ENCODE measurements around the gene SMIM35. TPM values are rescaled to one million over a fixed set of nuclear protein-coding genes. Genes with fewer than 3 reads are reported as not detected.

The SMIM35 gene
- total RNA-seq, 1 donor from 2014 or later = not detected

DNA sequence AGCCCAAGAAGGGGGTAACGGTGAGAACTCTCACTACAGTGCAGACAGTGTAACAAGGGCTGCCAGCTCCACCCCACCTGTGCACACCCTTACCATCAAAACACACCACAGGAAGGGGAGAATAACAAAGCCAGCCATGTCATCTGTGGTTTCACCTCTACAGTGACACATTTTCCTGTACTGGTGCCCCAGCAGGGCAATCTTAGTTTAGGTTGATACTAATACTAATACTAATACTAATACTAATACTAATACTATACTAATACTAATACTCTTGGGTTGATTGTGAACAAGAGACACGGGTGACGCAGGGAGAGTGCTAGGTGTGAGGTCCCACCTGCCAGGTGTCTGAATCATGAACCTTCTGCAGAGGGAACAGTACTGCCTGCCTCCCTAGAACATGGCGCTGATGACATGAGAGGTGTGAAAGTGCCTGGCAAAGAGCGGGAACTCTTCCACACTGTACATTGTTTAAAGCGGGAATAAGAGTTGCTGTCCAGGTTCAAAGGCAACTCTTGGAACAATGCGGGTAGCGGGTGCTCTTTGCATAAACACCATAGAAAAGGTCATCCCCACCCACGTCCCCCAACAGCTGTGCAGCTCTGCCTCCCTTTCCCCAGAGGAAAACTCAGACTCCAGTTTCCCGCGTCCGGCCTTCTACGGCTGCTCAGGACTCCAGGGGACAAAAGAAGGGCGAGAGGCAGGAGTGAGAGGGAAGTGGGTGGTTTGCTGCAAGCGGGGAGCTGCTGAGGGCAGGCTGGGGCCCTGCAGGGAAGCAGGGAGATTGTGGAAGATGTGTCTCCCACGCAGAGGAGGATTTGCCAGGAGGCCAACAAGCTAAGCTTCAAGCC, 34.9 kb downstream of the SMIM35 start:
- no peak overlapping the region for H3K4me3 ChIP-seq (ENCODE audit: low read depth, low read length)
- H3K27me3 ChIP-seq (ENCODE audit: control insufficient read depth, insufficient read depth, low read length) = no peaks in the 10 kb centered on the region
- TF ChIP-seq, protein P1, sequence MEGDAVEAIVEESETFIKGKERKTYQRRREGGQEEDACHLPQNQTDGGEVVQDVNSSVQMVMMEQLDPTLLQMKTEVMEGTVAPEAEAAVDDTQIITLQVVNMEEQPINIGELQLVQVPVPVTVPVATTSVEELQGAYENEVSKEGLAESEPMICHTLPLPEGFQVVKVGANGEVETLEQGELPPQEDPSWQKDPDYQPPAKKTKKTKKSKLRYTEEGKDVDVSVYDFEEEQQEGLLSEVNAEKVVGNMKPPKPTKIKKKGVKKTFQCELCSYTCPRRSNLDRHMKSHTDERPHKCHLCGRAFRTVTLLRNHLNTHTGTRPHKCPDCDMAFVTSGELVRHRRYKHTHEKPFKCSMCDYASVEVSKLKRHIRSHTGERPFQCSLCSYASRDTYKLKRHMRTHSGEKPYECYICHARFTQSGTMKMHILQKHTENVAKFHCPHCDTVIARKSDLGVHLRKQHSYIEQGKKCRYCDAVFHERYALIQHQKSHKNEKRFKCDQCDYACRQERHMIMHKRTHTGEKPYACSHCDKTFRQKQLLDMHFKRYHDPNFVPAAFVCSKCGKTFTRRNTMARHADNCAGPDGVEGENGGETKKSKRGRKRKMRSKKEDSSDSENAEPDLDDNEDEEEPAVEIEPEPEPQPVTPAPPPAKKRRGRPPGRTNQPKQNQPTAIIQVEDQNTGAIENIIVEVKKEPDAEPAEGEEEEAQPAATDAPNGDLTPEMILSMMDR (IDR thresholded peaks at IDR 0.05; ENCODE audit: insufficient read depth, low read length, poor library complexity, severe bottlenecking) = no peak
- no peaks in the 10 kb centered on the region for H3K36me3 ChIP-seq (ENCODE audit: control insufficient read depth, insufficient read depth, low read length)
- no peak for DNase-seq (ENCODE audit: low read depth)

DNA sequence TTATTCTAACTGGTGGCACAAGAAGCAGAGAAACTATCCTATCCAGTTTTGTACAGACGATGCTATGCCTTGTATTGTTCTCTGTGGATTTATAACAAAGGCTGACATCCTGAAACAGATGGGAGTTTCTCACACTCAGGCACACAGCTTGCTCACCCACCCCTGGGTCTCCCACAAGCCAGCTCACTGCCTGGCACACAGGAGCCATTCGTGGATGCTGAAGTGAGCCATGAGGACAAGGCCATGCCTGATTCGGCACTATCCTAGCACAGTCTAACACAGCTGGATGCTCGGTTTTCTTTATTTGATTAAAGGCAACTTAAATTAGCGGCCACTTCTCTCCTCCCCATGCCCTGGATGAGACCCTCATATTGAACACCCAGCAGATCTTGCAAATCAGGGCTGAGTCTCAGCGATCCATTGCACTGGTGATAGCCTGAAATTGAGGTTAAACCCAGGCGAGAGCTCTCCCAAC, 35.6 kb downstream of the SMIM35 start:
- DNase-seq (ENCODE audit: low read depth) = no peak
- TF ChIP-seq, protein P1 (IDR thresholded peaks at IDR 0.05; ENCODE audit: insufficient read depth, low read length, poor library complexity, severe bottlenecking) = no peak
- H3K4me3 ChIP-seq (ENCODE audit: low read depth, low read length) = no peak overlapping the region
- no peaks in the 10 kb centered on the region for H3K36me3 ChIP-seq (ENCODE audit: control insufficient read depth, insufficient read depth, low read length)
- no peaks in the 10 kb centered on the region for H3K27me3 ChIP-seq (ENCODE audit: control insufficient read depth, insufficient read depth, low read length)

GRCh38 chr11:118050208-118050891, 36.4 kb downstream of the SMIM35 start:
- no peak for DNase-seq (ENCODE audit: low read depth)
- TF ChIP-seq, protein P1 (IDR thresholded peaks at IDR 0.05; ENCODE audit: insufficient read depth, low read length, poor library complexity, severe bottlenecking) = no peak
- H3K36me3 ChIP-seq (ENCODE audit: control insufficient read depth, insufficient read depth, low read length) = no peaks in the 10 kb centered on the region
- H3K4me3 ChIP-seq (ENCODE audit: low read depth, low read length) = no peak overlapping the region
- no peaks in the 10 kb centered on the region for H3K27me3 ChIP-seq (ENCODE audit: control insufficient read depth, insufficient read depth, low read length)

DNA sequence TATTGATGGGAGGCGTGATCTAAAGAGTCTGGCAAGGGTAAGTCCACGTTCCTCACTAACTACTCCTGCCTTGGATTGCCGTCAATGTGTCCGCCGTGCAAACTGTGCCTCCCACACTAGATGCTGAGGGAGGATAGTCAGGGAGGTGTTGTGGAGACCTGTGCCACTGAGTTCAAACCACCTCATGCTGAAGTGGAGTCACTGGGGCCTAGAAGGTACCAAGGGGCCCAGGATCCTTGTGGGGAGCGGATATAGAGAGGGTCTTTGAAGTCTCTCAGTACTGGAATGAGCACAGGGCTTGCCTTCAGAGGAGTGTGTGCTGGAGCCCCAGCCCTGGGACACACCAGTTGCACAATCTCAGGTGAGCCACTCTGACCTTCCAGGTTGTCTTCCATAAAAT, 37.0 kb downstream of the SMIM35 start:
- no peak for DNase-seq (ENCODE audit: low read depth)

DNA sequence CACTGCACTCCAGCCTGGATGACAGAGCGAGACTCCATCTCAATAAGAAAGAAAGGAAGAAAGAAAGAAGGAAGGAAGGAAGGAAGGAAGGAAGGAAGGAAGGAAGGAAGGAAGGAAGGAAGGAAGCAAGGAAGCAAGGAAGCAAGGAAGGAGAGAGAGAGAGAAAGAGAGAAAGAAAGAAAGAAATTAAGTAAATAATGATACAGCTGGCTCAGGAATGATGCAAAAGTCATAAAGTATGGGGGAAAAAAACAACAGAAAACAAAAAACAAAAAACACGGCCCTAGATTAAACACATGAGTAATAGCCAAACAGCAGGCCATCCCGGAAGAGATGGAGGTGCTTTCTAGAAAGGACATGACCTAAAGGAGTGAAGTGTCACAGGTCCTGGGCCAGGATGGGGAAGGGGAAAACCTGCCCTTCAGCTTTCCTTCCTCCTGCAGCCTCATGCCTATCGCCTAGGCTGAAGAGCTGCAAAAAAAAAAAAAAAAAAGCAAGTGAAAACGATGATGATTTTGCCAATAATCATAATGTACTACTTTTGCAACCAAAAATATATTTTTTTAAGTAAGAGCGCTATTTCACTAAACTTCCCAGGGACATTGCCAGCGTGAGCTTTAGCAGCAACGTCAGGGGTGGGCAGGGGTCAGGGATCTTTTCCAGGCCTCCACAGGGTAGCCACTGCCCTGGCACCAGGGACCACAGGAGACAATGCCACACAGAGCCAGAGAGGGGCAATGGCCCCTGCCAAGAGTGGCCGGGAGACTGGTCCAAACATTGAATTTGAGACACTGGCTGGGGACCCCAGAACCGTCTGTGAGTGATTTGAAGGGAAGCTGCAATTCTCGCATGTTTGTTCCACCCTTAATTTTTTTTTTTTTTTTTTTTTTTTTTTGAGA, 38.0 kb downstream of the SMIM35 start:
- no peak for DNase-seq (ENCODE audit: low read depth)
- H3K27me3 ChIP-seq (ENCODE audit: control insufficient read depth, insufficient read depth, low read length) = no peaks in the 10 kb centered on the region
- H3K36me3 ChIP-seq (ENCODE audit: control insufficient read depth, insufficient read depth, low read length) = no peaks in the 10 kb centered on the region
- no peak overlapping the region for H3K4me3 ChIP-seq (ENCODE audit: low read depth, low read length)
- TF ChIP-seq, protein P1 (IDR thresholded peaks at IDR 0.05; ENCODE audit: insufficient read depth, low read length, poor library complexity, severe bottlenecking) = no peak

More for the DNA sequence above, 37.0 kb downstream of the SMIM35 start:
- Histone ChIP-seq H3K4me3 (ENCODE audit: low read depth, low read length) (no peak overlapping the region), H3K27me3 (ENCODE audit: control insufficient read depth, insufficient read depth, low read length) (no peaks in the 10 kb centered on the region), H3K36me3 (ENCODE audit: control insufficient read depth, insufficient read depth, low read length) (no peaks in the 10 kb centered on the region)
- TF ChIP-seq, protein P1 (IDR thresholded peaks at IDR 0.05; ENCODE audit: insufficient read depth, low read length, poor library complexity, severe bottlenecking) = no peak

All from kidney epithelial cell (primary cell).